ENCODE measurements around the gene ENPP6. TPM values are rescaled to one million over a fixed set of nuclear protein-coding genes. Genes with fewer than 3 reads are reported as not detected.

Gene ENPP6
- total RNA-seq, 1 donor from 2014 or later: not detected

GRCh38 chr4:184148738-184149637, 68.7 kb downstream of the ENPP6 start:
- H3K4me1 Mint-ChIP-seq (ENCODE audit: unreplicated experiment): no peaks in the 10 kb centered on the region
- H3K9me3 Mint-ChIP-seq (ENCODE audit: unreplicated experiment): no peaks in the 10 kb centered on the region
- no peak for TF ChIP-seq CTCF (IDR thresholded peaks at IDR 0.05)
- H3K27me3 Mint-ChIP-seq (ENCODE audit: unreplicated experiment): no peaks in the 10 kb centered on the region
- H3K4me3 Mint-ChIP-seq (ENCODE audit: unreplicated experiment): no peak overlapping the region
- no peaks in the 10 kb centered on the region for H3K36me3 Mint-ChIP-seq (ENCODE audit: unreplicated experiment)
- H3K27ac Mint-ChIP-seq (ENCODE audit: unreplicated experiment): no peak overlapping the region
- DNase-seq (ENCODE audit: extremely low spot score, unreplicated experiment): peak; percentile 34

- no peaks in the 10 kb centered on the region for H3K27me3 Mint-ChIP-seq (ENCODE audit: unreplicated experiment)
- no peak overlapping the region for H3K4me3 Mint-ChIP-seq (ENCODE audit: unreplicated experiment)
- H3K9me3 Mint-ChIP-seq (ENCODE audit: unreplicated experiment): no peaks in the 10 kb centered on the region
- no peak overlapping the region for H3K27ac Mint-ChIP-seq (ENCODE audit: unreplicated experiment)
- no peaks in the 10 kb centered on the region for H3K4me1 Mint-ChIP-seq (ENCODE audit: unreplicated experiment)
- peak; percentile 40 for DNase-seq (ENCODE audit: extremely low spot score, unreplicated experiment)
- no peaks in the 10 kb centered on the region for H3K36me3 Mint-ChIP-seq (ENCODE audit: unreplicated experiment)
- TF ChIP-seq CTCF (IDR thresholded peaks at IDR 0.05): no peak
Measured at GRCh38 chr4:184147858-184148737, 69.6 kb downstream of the ENPP6 start.

GRCh38 chr4:184146951-184147350, 70.7 kb downstream of the ENPP6 start:
- no peak overlapping the region for H3K4me3 Mint-ChIP-seq (ENCODE audit: unreplicated experiment)
- DNase-seq (ENCODE audit: extremely low spot score, unreplicated experiment): peak; percentile 44
- H3K9me3 Mint-ChIP-seq (ENCODE audit: unreplicated experiment): no peaks in the 10 kb centered on the region
- H3K36me3 Mint-ChIP-seq (ENCODE audit: unreplicated experiment): no peaks in the 10 kb centered on the region
- TF ChIP-seq CTCF (IDR thresholded peaks at IDR 0.05): no peak
- H3K27ac Mint-ChIP-seq (ENCODE audit: unreplicated experiment): no peak overlapping the region
- H3K4me1 Mint-ChIP-seq (ENCODE audit: unreplicated experiment): no peaks in the 10 kb centered on the region
- H3K27me3 Mint-ChIP-seq (ENCODE audit: unreplicated experiment): no peaks in the 10 kb centered on the region

GRCh38 chr4:184145596-184145995, 72.1 kb downstream of the ENPP6 start:
- no peaks in the 10 kb centered on the region for H3K9me3 Mint-ChIP-seq (ENCODE audit: unreplicated experiment)
- no peaks in the 10 kb centered on the region for H3K27me3 Mint-ChIP-seq (ENCODE audit: unreplicated experiment)
- H3K4me3 Mint-ChIP-seq (ENCODE audit: unreplicated experiment): no peak overlapping the region
- no peak for TF ChIP-seq CTCF (IDR thresholded peaks at IDR 0.05)
- DNase-seq (ENCODE audit: extremely low spot score, unreplicated experiment): no peak
- H3K36me3 Mint-ChIP-seq (ENCODE audit: unreplicated experiment): no peaks in the 10 kb centered on the region
- H3K4me1 Mint-ChIP-seq (ENCODE audit: unreplicated experiment): no peaks in the 10 kb centered on the region
- no peak overlapping the region for H3K27ac Mint-ChIP-seq (ENCODE audit: unreplicated experiment)

Measured in osteocyte (in vitro differentiated cells).